Liver (tissue), 3 donors: Measurements from ENCODE around the gene NCOA6.

Experiments
- EGR1 ChIP-seq, 2 donors: IDR thresholded peaks; 2 replicates each; pipeline ENCODE4 v1.6.1; 2016 to 2018; ENCODE audit warnings: antibody characterized with exemption in 2 of 2, low read depth in 2 of 2
- JUND ChIP-seq, 2 donors: IDR thresholded peaks; 2 replicates each; pipeline ENCODE4 v1.6.1; 2016; ENCODE audit warnings: antibody characterized with exemption in 2 of 2
- NR2F2 ChIP-seq: IDR thresholded peaks from 2 replicates; pipeline ENCODE4 v1.6.1; 2016; ENCODE audit warnings: antibody characterized with exemption
- SP1 ChIP-seq: IDR thresholded peaks from 2 replicates; pipeline ENCODE4 v1.6.1; 2018; ENCODE audit warnings: antibody characterized with exemption, mild to moderate bottlenecking
- TAF1 ChIP-seq: conservative IDR thresholded peaks from 2 replicates; pipeline ENCODE4 v1.6.1; 2016; ENCODE audit warnings: antibody characterized with exemption, mild to moderate bottlenecking
- YY1 ChIP-seq: IDR thresholded peaks from 2 replicates; pipeline ENCODE4 v1.6.1; 2016; ENCODE audit warnings: antibody characterized with exemption, mild to moderate bottlenecking
- TF ChIP-seq, protein P1 (sequence below): fragments of 150-350 bp; IDR thresholded peaks from 2 replicates; pipeline ENCODE4 v1.5.1; 2017; ENCODE audit warnings: improper control_type of control experiment, low read depth, low read length; ENCODE audit not compliant: missing input control
- TF ChIP-seq, protein P2 (sequence below): IDR thresholded peaks from 2 replicates; pipeline ENCODE4 v1.6.1; 2016; ENCODE audit warnings: antibody characterized with exemption, mild to moderate bottlenecking
- TF ChIP-seq, protein P3 (sequence below): IDR thresholded peaks from 2 replicates; pipeline ENCODE4 v1.6.1; 2016; ENCODE audit warnings: antibody characterized with exemption
- TF ChIP-seq, protein P4 (sequence below): IDR thresholded peaks from 2 replicates; pipeline ENCODE4 v1.6.1; 2016; ENCODE audit warnings: antibody characterized with exemption
- donor health status: healthy.
- donor health status: healthy.

DNA sequence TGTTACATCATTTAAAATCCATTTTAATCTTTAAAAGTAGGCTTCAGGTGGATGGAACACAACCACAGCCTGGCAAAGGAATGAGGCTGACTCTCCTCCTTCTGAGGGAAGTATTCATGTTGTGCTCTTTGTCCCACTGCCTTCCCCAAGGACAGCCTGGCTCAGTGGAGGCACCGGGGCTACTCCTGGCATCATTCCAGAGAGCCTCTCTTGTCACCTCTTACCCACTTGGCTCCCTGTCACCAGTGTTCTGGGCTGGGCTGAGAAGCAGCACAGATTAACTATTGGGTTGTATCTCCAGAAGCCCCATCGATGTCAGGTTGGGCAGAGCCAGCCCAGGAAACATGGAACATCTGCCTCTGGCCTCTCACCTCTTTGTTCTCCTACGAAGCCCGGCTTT lies 132.0 kb downstream of the NCOA6 start:
- TF ChIP-seq, protein P1, sequence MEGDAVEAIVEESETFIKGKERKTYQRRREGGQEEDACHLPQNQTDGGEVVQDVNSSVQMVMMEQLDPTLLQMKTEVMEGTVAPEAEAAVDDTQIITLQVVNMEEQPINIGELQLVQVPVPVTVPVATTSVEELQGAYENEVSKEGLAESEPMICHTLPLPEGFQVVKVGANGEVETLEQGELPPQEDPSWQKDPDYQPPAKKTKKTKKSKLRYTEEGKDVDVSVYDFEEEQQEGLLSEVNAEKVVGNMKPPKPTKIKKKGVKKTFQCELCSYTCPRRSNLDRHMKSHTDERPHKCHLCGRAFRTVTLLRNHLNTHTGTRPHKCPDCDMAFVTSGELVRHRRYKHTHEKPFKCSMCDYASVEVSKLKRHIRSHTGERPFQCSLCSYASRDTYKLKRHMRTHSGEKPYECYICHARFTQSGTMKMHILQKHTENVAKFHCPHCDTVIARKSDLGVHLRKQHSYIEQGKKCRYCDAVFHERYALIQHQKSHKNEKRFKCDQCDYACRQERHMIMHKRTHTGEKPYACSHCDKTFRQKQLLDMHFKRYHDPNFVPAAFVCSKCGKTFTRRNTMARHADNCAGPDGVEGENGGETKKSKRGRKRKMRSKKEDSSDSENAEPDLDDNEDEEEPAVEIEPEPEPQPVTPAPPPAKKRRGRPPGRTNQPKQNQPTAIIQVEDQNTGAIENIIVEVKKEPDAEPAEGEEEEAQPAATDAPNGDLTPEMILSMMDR, result no peak
- TF ChIP-seq JUND (IDR thresholded peaks at IDR 0.05) (no peak), EGR1 (IDR thresholded peaks at IDR 0.05; ENCODE audit: low read depth in 2 of 2) (no peak), TAF1 (no peak), YY1 (no peak), NR2F2 (no peak), SP1 (no peak)
- TF ChIP-seq, protein P2, sequence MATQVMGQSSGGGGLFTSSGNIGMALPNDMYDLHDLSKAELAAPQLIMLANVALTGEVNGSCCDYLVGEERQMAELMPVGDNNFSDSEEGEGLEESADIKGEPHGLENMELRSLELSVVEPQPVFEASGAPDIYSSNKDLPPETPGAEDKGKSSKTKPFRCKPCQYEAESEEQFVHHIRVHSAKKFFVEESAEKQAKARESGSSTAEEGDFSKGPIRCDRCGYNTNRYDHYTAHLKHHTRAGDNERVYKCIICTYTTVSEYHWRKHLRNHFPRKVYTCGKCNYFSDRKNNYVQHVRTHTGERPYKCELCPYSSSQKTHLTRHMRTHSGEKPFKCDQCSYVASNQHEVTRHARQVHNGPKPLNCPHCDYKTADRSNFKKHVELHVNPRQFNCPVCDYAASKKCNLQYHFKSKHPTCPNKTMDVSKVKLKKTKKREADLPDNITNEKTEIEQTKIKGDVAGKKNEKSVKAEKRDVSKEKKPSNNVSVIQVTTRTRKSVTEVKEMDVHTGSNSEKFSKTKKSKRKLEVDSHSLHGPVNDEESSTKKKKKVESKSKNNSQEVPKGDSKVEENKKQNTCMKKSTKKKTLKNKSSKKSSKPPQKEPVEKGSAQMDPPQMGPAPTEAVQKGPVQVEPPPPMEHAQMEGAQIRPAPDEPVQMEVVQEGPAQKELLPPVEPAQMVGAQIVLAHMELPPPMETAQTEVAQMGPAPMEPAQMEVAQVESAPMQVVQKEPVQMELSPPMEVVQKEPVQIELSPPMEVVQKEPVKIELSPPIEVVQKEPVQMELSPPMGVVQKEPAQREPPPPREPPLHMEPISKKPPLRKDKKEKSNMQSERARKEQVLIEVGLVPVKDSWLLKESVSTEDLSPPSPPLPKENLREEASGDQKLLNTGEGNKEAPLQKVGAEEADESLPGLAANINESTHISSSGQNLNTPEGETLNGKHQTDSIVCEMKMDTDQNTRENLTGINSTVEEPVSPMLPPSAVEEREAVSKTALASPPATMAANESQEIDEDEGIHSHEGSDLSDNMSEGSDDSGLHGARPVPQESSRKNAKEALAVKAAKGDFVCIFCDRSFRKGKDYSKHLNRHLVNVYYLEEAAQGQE, result no peak
- TF ChIP-seq, protein P3, sequence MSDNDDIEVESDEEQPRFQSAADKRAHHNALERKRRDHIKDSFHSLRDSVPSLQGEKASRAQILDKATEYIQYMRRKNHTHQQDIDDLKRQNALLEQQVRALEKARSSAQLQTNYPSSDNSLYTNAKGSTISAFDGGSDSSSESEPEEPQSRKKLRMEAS, result no peak
- TF ChIP-seq, protein P4, sequence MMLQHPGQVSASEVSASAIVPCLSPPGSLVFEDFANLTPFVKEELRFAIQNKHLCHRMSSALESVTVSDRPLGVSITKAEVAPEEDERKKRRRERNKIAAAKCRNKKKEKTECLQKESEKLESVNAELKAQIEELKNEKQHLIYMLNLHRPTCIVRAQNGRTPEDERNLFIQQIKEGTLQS, result no peak
